ENCODE results near the gene DMRTC2. TPM values are rescaled to one million over a fixed set of nuclear protein-coding genes. Genes with fewer than 3 reads are reported as not detected.

DMRTC2 gene
- total RNA-seq, 1 experiment from 2014 or later, result not detected

GRCh38 chr19:41848666-41849065, 3.8 kb downstream of the DMRTC2 start:
- Histone ChIP-seq H2AFZ (ENCODE audit: low read length) (no peak overlapping the region), H3K79me2 (ENCODE audit: low read length) (no peaks in the 10 kb centered on the region), H4K20me1 (ENCODE audit: low read length) (no peaks in the 10 kb centered on the region), H3K9me2 (replicated peaks; ENCODE audit: low read length) (no peaks in the 10 kb centered on the region), H3F3A (ENCODE audit: low read length, unreplicated experiment) (no peaks in the 10 kb centered on the region), H3K4me2 (ENCODE audit: low read length) (no peak overlapping the region), H3K27me3 (ENCODE audit: low read length) (peaks cover 27% of the 10 kb centered on the region), H3K36me3 (ENCODE audit: low read depth, low read length) (no peaks in the 10 kb centered on the region), H3K27ac (ENCODE audit: low read length) (no peak overlapping the region), H3K9me3 (ENCODE audit: low read length) (no peaks in the 10 kb centered on the region), H3K4me1 (ENCODE audit: insufficient read depth, low read length) (no peaks in the 10 kb centered on the region), H3K9ac (ENCODE audit: low read length) (no peak overlapping the region), H3K4me3 (ENCODE audit: low read length) (no peak overlapping the region)
- no peak for TF ChIP-seq EZH2 (IDR thresholded peaks at IDR 0.05; ENCODE audit: low read length, unreplicated experiment)
- TF ChIP-seq EZH2phosphoT487 (IDR thresholded peaks at IDR 0.05; ENCODE audit: borderline replicate concordance, low read length), result no peak
- TF ChIP-seq CTCF (conservative IDR thresholded peaks at IDR 0.05; ENCODE audit: low read depth, low read length), result no peak
- CTCF ChIA-PET, result interaction anchor here (0.6 kb wide), 1 partner anchor 22 kb away, joined by 4 read pairs; no protein-coding TSS in a partner anchor
- POLR2A ChIA-PET (ENCODE audit: unreplicated experiment), result no interaction called here
- DNase-seq (no peak), ATAC-seq (no peak)
- intact Hi-C loops (cut with micrococcal nuclease), result no loop called here
- no TSS peak for BruUV-seq (replicated peaks)

DNA sequence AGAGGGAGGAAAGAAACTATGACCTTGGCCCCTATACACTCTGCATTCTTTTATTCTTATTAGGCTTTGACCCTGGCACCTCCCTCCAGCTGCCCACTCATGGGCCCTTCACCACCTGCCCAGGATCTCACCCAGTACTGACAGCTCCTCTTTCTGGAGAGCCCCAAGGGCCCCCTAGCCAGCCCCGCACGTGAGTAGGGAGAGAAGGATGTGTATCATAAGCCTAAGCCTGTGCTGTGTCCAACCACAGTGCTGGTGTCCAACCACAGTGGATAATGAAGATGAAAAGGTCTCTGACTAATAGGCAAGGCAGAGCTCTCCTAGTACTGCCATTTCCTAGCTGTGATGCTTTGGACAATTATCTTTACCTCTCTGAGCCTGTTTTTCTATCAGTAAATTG, 4.2 kb downstream of the DMRTC2 start:
- POLR2A ChIA-PET (ENCODE audit: unreplicated experiment), result no interaction called here
- Histone ChIP-seq H3F3A (ENCODE audit: low read length, unreplicated experiment) (no peaks in the 10 kb centered on the region), H3K79me2 (ENCODE audit: low read length) (no peaks in the 10 kb centered on the region), H3K9me2 (replicated peaks; ENCODE audit: low read length) (no peaks in the 10 kb centered on the region), H3K9ac (ENCODE audit: low read length) (no peak overlapping the region), H2AFZ (ENCODE audit: low read length) (no peak overlapping the region), H3K27ac (ENCODE audit: low read length) (no peak overlapping the region), H3K27me3 (ENCODE audit: low read length) (peaks cover 28% of the 10 kb centered on the region), H3K4me2 (ENCODE audit: low read length) (no peak overlapping the region), H4K20me1 (ENCODE audit: low read length) (no peaks in the 10 kb centered on the region), H3K9me3 (ENCODE audit: low read length) (no peaks in the 10 kb centered on the region), H3K4me1 (ENCODE audit: insufficient read depth, low read length) (no peaks in the 10 kb centered on the region), H3K36me3 (ENCODE audit: low read depth, low read length) (no peaks in the 10 kb centered on the region), H3K4me3 (ENCODE audit: low read length) (no peak overlapping the region)
- TF ChIP-seq EZH2phosphoT487 (IDR thresholded peaks at IDR 0.05; ENCODE audit: borderline replicate concordance, low read length) (no peak), EZH2 (IDR thresholded peaks at IDR 0.05; ENCODE audit: low read length, unreplicated experiment) (no peak), CTCF (conservative IDR thresholded peaks at IDR 0.05; ENCODE audit: low read depth, low read length) (no peak)
- ATAC-seq, result no peak
- no TSS peak for BruUV-seq (replicated peaks)
- CTCF ChIA-PET, result no interaction called here
- DNase-seq, result no peak
- intact Hi-C loops (cut with micrococcal nuclease), result no loop called here

GRCh38 chr19:41850381-41850780, 5.5 kb downstream of the DMRTC2 start:
- no peaks in the 10 kb centered on the region for H3F3A ChIP-seq (ENCODE audit: low read length, unreplicated experiment)
- ATAC-seq (no peak), DNase-seq (no peak)
- intact Hi-C loops (cut with micrococcal nuclease), result no loop called here
- H3K9ac ChIP-seq (ENCODE audit: low read length), result no peak overlapping the region
- ChIA-PET CTCF (no interaction called here), POLR2A (ENCODE audit: unreplicated experiment) (no interaction called here)
- peaks cover 33% of the 10 kb centered on the region for H3K27me3 ChIP-seq (ENCODE audit: low read length)
- no peaks in the 10 kb centered on the region for H3K36me3 ChIP-seq (ENCODE audit: low read depth, low read length)
- H3K27ac ChIP-seq (ENCODE audit: low read length), result no peak overlapping the region
- H3K9me2 ChIP-seq (replicated peaks; ENCODE audit: low read length), result no peaks in the 10 kb centered on the region
- no peaks in the 10 kb centered on the region for H3K79me2 ChIP-seq (ENCODE audit: low read length)
- no peak overlapping the region for H3K4me3 ChIP-seq (ENCODE audit: low read length)
- H4K20me1 ChIP-seq (ENCODE audit: low read length), result no peaks in the 10 kb centered on the region
- TF ChIP-seq CTCF (conservative IDR thresholded peaks at IDR 0.05; ENCODE audit: low read depth, low read length) (no peak), EZH2phosphoT487 (IDR thresholded peaks at IDR 0.05; ENCODE audit: borderline replicate concordance, low read length) (no peak), EZH2 (IDR thresholded peaks at IDR 0.05; ENCODE audit: low read length, unreplicated experiment) (no peak)
- no peaks in the 10 kb centered on the region for H3K9me3 ChIP-seq (ENCODE audit: low read length)
- H2AFZ ChIP-seq (ENCODE audit: low read length), result no peak overlapping the region
- H3K4me1 ChIP-seq (ENCODE audit: insufficient read depth, low read length), result no peaks in the 10 kb centered on the region
- no peak overlapping the region for H3K4me2 ChIP-seq (ENCODE audit: low read length)
- BruUV-seq (replicated peaks), result no TSS peak
